NCI-H345 treated with DMSO at 0.1 percent for 48 hours (cell line): ENCODE results near the gene THRB.

ENCODE experiments used
- DNase-seq: peaks from one replicate; lab custom pipeline; 2025; ENCODE audit not compliant: unreplicated experiment; lab: John Stamatoyannopoulos, UW

THRB gene

DNA sequence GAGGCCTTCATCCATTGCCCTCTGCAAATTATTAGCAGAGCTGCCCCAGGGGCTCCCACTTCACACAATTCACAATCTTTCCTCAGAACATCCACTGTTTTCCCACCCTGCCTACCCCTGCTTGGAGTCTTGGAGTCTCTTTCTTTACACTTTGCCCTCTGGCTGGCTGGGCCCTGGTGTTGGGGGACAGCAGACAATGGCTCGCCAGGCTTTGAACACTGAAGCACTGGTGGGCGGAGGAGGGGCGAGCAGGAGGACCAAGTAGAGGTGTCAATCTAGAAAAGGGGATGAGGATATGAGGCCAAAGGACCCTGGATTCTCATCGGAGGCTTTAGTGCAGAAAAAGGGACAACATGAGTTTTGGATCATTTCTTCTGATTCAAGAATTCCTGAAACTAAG, 337.5 kb downstream of the THRB start:
- no peak for DNase-seq

DNA sequence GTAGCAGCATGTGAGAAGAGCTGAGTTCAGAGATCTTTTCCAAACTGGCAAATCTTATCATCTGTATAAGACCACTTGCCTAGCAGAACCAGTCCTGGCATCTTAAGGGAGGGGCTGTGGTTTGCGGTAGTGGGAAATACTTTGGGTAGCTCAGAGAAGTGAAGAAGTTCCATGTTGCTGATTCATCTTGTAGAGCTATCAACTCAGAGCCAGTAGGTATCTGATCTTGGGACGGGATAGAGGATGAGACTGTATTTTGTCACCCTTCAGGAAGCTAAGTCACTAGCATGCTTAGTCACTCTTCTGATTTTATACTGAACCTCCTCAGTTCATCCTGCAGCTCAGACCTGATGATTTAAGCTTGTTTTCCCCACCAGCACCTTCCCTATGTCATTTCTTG, 338.2 kb downstream of the THRB start:
- no peak for DNase-seq

GRCh38 chr3:24155276-24155675, 339.4 kb downstream of the THRB start:
- DNase-seq = no peak

DNA sequence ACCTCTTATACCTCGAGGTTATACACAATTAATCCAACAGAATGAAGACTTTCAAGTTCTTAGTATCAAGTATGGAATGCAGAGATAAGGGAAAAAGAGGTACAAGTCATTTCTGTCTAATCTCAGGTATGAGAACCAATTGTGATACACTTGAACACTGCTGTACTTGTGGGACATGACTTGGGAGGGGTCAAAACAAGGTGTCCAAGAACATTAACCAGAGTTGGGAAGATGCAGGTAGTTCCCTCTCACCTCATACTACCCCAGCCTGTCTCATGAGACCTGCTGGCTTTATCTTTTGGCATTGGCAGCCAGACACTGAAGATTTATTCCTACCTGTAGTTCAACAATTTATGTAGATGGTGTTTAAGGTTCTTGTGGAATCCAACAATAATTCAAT, 339.9 kb downstream of the THRB start:
- DNase-seq = no peak

- DNase-seq = no peak
Measured at GRCh38 chr3:24154013-24154695, 340.5 kb downstream of the THRB start.

DNA sequence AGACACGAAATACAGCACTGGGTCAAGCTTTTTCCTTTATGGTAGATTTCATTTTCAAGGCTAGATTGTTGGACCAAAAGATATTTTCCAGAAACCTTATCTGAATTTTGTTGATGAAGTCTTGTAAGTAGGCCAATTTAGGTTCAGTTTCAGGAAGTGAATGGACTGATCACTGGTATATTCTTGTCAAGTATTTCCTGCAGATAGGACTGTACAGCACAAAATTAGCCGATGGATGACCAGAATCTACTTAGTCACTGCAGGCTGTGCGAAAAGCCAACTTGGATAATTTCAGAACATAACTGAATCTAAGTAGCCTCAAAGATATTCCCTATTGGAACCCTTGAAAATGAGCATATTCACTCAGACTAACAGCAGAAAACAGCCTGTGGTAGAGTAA, 343.1 kb downstream of the THRB start:
- no peak for DNase-seq

DNA sequence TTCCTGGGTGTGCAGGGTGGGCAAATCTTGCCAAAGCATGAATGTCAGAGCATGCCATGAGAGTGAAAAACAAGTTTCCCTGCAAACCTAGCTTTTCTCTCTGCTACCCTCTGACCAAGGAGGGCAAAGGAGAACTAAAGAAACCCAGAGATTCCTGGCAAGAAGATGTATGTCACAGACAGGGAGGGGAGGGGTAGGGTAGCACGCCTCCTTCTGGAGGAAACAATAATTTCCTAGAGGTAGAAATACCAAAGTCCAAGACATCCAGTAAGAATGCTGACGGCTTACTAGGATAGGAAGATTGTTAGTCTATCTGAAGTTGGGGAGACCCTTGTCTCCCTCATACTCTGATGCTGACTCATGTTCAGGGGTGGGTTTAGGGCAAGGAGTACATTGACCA, 345.6 kb downstream of the THRB start:
- DNase-seq = no peak

DNA sequence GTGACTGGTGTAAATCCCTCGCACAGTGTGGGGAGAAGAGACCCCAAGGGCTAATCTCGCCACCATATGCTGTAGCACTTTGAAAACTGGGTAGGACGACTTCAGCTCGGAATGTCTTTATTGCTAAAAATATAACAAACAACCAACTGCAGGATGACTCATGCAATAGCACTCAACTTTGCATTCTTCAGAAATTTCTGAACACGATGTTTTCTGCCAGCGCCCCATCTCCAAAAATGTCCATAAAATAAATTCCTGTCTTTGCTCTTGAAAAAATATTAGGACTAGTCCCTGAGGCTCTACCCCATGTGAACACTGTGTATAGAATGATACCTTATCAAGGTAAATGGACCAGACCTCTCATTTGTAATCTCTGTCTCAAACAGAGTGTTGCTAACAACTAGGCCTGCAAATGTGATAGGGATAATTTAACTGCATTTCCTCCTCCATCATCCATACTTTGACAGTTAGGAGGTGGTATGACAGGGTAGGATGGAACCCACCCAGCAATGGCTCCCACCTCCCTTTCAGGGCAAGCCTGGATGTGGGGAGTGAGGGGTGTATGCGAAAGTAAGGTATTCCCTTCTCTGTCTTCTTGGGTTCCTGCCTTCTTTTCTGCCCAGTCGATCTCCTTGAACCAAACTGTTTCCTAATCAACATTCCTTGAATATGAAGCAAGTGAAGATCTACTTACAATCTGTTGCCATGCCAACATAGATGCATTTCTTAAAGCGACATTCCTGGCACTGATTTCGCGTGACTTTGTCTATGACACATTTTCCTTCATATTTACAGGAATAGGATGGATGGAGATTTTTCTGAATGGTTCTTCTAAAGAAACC, 348.4 kb downstream of the THRB start:
- no peak for DNase-seq

DNA sequence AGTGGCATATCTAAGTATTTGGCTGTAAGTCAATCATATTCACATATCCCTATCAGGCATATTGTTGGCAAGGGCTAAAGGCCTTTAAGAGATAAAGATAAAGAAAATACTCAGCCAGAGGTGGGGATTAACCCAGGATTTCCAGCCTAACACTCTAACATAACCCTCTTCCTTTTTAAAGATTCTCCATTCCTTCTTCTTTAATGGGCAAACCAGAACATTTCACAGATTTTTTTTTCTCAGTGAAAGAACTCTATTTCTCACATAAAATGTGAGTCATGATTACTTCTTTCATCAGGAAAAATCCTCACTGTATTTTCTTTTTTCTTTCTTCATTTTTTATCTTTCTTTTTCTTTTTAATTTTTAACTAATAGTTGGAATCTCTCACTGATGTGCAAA, 349.2 kb downstream of the THRB start:
- DNase-seq = no peak

- no peak for DNase-seq
Measured at GRCh38 chr3:24142127-24142526, 352.5 kb downstream of the THRB start.

DNA sequence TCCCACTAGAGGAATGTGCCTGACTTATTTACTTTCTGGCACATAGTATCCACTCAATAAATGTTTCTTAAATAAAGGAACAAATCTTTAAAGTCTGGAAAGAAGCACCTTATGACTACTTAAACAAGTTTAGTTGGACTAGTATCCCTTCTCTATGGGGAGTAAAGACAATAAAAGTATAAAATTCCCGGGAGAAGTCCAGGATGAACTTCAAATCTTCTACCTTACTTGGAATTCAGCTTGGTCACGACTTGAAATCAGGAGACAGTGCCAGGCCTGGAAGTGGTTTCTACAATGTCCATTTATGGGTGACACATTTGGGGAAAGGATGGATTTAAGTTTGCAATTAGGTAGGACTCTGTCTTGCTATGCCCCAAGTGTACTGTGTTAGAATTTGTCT, 353.1 kb downstream of the THRB start:
- DNase-seq = no peak

- no peak for DNase-seq
Measured at GRCh38 chr3:24139463-24140412, 354.9 kb downstream of the THRB start.

DNA sequence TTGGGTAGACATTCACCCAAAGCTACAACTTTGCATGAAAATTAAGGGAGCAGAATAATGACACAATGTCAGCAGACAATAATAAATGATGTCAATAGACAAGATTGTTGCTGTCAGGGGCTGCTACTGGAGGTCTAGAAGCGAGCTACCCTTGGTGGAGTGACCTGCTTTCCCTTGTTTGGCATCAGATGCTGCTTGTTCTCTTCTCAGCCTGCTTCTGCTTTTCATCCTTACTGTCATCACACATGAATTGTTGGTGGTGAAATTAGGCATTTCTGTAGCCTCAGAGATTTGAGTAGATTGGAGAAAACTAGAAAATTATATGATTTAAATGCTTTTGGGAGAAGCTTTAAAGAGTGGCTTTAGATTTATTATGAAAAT, 355.8 kb downstream of the THRB start:
- no peak for DNase-seq

DNA sequence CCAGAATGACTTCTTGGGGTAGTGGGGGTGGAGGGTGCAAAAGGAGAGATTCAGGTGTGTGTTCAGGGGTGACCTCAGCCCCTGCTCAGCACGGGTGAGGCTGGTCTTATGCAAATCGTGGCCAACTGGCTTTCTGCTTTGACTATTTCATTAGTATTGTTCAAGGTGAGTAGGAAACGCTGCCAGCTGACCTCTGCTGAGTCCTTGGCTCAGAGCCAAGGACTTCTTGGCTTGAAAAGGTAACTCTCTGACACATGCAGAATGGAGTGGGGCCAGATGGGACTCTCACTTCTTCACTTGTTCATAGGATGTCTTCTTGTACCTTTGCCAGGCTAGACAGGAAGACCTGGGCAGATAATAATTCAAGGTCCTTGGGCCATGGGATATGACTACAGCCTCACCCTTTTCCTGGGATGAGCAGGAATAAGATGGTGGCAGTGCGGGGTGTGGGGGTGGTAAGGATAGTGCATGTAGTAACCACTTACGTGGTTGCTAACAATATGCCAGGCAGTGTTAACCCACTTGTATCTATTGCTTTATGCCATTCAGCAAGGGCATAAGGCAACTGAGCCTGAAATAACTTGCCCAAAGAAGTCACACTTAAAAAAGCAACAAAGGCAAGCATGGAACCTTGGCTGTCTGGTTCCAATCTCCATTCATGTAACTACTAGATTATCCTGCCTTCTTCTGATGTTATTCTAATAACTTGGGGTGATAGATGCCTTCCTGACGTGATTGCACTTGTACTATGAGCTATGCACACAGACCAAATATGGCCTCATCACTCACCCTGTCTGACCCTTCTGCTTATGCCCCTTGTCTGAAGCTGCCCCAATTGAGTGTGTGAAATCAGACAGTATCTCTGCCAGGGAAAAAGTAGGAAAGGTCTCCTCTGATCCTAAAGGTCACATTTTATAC, 356.4 kb downstream of the THRB start:
- peak; percentile 29 for DNase-seq

DNA sequence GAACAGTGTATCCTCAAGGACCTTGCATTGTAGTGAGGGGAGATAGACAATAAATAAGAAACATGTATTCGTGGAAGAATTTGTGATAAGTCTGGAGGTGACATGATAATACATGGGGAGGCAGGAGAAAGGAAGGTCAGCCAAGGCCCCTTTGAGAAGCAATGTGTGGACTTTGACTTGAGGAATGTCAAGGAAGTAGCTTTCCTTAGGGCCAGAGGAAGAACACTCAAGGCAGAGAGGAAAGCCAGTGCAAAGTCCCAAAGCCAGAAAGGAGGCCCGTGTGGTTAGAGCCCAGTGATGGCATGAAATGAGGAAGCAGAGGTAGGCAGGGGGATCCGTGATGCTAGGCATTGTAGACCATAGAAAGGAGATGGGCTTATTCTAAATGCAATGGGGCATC, 357.3 kb downstream of the THRB start:
- DNase-seq = no peak

DNA sequence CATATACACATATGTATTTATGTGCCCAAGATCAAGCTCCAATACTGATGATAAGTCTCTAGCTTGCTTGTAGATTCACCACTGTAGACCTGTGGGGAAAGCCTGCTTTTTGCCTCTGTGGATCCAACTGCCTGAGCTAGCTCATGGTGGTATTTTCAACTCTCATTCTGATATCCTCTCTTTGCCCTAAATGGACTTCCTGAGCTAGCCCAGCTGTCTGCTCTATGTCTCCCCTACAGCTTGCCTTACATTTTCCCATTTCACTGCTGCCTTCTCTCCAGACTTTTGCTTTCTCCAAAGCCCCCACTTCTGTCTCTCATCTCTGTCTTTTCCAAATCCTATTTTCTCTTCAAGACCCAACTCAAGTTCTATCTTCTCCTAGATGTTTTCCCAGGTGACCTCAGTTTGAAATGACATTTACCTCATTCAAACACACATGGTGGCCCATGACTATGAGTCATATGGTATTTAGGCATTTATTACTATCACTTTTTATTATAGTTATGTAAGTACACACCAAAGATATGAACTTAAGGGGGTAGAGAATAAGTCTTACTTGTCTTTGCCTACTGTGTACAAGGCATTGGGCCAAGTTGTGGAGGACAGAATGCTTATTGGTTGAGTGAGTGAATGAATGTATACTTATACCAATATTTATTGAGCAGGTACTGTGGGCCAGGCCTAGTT, 357.9 kb downstream of the THRB start:
- DNase-seq = no peak

DNA sequence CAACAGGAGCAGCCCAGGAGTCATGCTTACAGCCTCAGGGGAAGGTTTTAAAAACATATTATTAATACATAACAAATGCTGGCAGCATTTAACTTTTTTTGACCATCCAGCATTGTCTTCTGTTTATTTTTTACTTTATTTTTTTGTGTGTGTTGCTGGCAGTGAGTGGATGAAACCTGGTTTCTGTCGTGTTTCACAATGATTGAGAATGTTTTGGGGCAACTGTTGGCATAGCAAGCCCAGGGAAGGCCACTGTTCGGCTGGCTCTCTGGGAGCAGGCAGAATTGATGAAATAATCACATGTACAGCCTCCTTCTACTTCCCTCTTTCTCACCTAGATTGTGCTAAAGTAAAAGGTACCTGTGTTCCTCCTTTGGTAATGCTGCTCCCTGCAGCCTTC, 359.4 kb downstream of the THRB start:
- DNase-seq = no peak

DNA sequence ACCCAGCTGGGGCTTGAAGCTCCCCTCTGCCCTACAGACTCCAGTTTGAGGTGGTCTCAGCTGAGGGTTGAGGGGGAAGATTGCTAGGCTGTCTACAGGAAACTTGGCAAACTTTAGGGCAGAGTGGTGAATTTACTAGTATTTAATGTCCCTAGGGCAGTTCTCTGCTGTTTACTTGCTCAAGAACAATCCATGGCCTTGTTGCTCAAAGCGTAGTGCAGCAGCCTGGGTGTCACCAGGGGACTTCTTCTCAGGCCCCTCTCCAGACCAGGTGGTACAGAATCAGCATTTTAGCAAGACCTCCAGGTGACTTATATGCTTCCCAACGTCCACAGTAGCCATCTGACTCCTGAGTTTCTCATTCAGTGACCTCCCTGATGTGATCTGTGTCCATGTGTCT, 360.7 kb downstream of the THRB start:
- DNase-seq = no peak

GRCh38 chr3:24133436-24133835, 361.2 kb downstream of the THRB start:
- DNase-seq = no peak

DNA sequence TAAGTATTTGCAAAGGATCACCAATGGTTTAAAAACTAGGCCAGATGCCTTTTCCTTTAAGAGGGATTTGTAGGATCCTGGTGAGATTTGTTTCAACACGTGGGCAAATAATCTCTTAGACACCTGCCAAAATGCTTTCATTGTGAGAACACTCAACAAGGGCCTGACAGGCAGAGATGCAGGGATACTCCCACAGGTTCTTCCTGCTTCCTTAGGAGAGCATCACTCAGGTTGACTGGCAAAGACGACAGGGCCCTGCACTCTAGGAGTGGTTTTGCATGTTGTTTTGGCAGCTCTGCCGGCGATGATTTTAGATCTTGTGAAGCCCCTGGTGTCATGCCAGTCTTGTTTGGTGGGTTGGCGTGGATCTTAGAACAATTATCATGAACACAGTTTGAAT, 365.1 kb downstream of the THRB start:
- peak; percentile 3 for DNase-seq
